ENCODE results near the gene RASSF8. TPM values are rescaled to one million over a fixed set of nuclear protein-coding genes. Genes with fewer than 3 reads are reported as not detected.
A peak's percentile ranks its signal among the peaks of the same experiment; 100 is the strongest.

Gene RASSF8
- total RNA-seq, 4 donors from 2014 or later: 32.0 to 79.5 (median 50.8) TPM

- no peak for TF ChIP-seq CTCF (IDR thresholded peaks at IDR 0.05)
- DNase-seq (ENCODE audit: low spot score): no peak
- no peak for ATAC-seq (ENCODE audit: low FRiP score)
These were observed 38.2 kb downstream of the RASSF8 start for GRCh38 chr12:25996677-25997076.

GRCh38 chr12:25997201-25997963 is 38.9 kb downstream of the RASSF8 start:
- ATAC-seq (ENCODE audit: low FRiP score) (peak; percentile 72), DNase-seq (ENCODE audit: low spot score) (no peak)

GRCh38 chr12:26000898-26001297 is 42.4 kb downstream of the RASSF8 start:
- ATAC-seq (ENCODE audit: low FRiP score) (no peak), DNase-seq (ENCODE audit: low spot score) (no peak)
- TF ChIP-seq CTCF (IDR thresholded peaks at IDR 0.05): no peak

More at GRCh38 chr12:25997201-25997963, 38.9 kb downstream of the RASSF8 start:
- TF ChIP-seq CTCF (IDR thresholded peaks at IDR 0.05): no peak

GRCh38 chr12:26001530-26001929 is 43.0 kb downstream of the RASSF8 start:
- ATAC-seq (ENCODE audit: low FRiP score) (no peak), DNase-seq (ENCODE audit: low spot score) (no peak)
- no peak for TF ChIP-seq CTCF (IDR thresholded peaks at IDR 0.05)

- ATAC-seq (ENCODE audit: low FRiP score): no peak
- no peak for DNase-seq (ENCODE audit: low spot score)
- TF ChIP-seq CTCF (IDR thresholded peaks at IDR 0.05): no peak
These were observed 44.6 kb downstream of the RASSF8 start for GRCh38 chr12:26003065-26003464.

GRCh38 chr12:26007566-26007965 is 49.1 kb downstream of the RASSF8 start:
- ATAC-seq (ENCODE audit: low FRiP score): no peak
- no peak for DNase-seq (ENCODE audit: low spot score)
- no peak for TF ChIP-seq CTCF (IDR thresholded peaks at IDR 0.05)

GRCh38 chr12:26009593-26009992 is 51.1 kb downstream of the RASSF8 start:
- no peak for ATAC-seq (ENCODE audit: low FRiP score)
- DNase-seq (ENCODE audit: low spot score): no peak

More at GRCh38 chr12:26009593-26009992, 51.1 kb downstream of the RASSF8 start:
- no peak for TF ChIP-seq CTCF (IDR thresholded peaks at IDR 0.05)

Measured in omental fat pad (tissue), 4 donors.